NCI-H345 (cell line): ENCODE results near the gene POLA1.
A peak's percentile ranks its signal among the peaks of the same experiment; 100 is the strongest.

Experiments
- DNase-seq: peaks from one replicate; lab custom pipeline; 2025; lab: John Stamatoyannopoulos, UW

Gene POLA1

GRCh38 chrX:25007059-25008053 is 313.6 kb downstream of the POLA1 start:
- DNase-seq: no peak

- no peak for DNase-seq
Observed at GRCh38 chrX:25009407-25009806, 315.7 kb downstream of the POLA1 start.

DNA sequence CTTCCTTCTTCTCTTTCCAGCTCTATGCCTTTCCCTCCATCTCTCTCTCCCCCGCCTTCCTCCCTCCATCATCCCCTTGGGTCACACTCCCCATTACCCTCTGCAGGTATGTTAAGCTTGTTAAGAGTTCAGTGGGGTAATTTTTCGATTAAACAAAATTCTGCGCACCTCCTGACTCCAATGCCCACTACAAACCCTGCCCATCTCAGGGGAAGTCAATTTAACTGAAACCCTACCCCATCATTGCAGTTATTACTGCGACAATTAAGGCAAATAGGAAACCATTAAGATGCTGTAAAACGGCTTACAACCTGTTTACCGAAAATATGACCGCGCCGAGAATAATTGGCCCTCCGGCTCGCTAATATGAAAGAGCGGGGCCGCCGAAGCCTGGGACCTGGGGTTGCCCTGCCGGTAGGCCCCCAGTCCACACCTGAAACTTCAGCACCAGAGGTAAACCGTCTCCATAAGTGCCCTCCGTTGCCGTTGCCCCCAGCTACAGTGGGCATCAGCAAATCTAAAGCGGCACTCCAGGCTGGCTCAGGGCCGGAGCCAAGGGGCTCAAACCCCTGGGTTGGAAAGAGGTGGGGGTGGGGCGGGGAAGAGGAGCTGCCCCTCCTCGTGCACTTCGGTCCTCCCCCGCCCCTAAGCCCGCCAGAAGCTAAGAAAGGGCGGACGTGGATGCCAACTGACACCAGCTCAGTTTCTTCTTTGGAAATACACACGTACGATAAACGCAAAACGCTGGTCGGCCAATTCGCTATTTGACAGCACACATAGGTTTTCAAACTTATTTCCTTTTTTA is 317.3 kb downstream of the POLA1 start:
- no peak for DNase-seq

- DNase-seq: no peak
Observed at GRCh38 chrX:25011589-25012432, 318.1 kb downstream of the POLA1 start.

- no peak for DNase-seq
Observed at GRCh38 chrX:25012433-25012735, 318.7 kb downstream of the POLA1 start.

GRCh38 chrX:25012793-25013631 is 319.3 kb downstream of the POLA1 start:
- no peak for DNase-seq

GRCh38 chrX:25013632-25014365 is 320.1 kb downstream of the POLA1 start:
- DNase-seq: no peak

DNA sequence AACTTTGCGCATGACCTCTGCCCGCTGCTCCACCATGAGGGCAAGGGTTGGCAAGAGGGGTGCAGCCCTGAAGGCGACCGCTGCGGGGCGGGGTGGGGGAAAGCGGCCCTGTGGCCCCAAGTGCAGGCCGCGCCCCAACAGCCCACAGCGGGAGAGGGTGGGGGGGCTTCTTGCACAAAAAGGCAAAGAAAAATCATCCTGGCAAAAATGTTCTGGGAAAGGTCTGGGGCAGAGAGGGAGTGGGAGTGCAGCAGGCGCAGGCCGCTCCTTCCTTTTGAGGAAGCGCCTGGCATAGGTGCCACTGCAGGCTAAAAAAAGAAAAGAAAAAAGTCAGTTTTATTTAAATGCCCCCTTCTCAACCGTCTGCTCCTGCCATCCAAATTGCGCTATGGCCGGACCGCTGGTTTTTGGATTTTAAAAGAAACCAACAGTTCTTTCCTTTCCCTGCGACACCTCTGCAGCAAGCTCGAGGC is 320.7 kb downstream of the POLA1 start:
- DNase-seq: no peak

- DNase-seq: no peak
Observed at GRCh38 chrX:25015486-25016360, 322.0 kb downstream of the POLA1 start, which contains the start of gene ARX. Gene ARX, minus strand, starts transcription at chrX:25015965. Its CDS starts 228 bp downstream, at chrX:25015737.

DNA sequence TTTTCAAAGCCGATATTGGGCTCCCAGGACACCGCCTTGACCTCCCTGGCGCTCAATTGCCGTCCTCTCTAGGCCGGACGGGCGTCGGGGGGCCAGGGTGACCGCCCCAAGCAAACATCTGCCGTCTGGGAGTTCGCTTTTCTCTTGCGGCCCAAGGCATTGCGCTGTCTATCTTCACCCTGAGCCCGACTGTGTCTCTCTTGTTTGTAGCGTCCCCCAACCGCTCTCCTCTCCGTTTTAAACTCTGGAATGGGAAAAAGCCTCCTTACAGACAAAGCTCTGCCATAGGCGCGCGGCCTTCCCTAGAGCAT is 322.6 kb downstream of the POLA1 start:
- no peak for DNase-seq

GRCh38 chrX:25016938-25017598 is 323.4 kb downstream of the POLA1 start:
- no peak for DNase-seq

DNA sequence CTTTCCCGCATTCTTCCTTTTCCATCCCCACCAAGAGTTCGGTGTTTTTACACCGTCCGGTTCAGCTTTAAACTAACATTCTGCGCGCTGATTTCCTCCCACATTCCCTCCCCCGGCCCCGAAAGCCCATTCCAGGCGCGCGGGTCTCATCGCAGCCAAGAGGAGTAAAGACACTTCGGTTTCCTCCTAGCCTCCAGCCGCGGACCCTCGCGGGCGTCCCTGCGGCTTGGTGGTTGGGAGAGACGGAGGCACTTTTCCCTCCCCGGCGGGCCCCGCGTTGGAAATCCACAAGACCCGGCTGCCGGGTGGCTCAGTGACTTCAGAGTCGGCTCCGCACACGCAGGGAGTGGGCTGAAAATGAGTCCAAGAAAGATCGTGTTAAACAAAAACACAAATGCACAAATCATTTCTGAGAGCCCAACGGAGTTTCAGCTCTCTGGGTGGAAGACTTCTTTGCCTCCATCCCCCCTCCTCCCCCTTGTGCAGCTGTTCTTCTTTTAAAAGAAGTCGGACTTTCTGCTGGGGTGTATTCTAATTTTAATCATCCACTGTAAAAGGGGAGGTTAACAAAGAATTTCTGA is 324.0 kb downstream of the POLA1 start:
- DNase-seq: no peak

- DNase-seq: no peak
Observed at GRCh38 chrX:25018682-25019081, 325.0 kb downstream of the POLA1 start.

DNA sequence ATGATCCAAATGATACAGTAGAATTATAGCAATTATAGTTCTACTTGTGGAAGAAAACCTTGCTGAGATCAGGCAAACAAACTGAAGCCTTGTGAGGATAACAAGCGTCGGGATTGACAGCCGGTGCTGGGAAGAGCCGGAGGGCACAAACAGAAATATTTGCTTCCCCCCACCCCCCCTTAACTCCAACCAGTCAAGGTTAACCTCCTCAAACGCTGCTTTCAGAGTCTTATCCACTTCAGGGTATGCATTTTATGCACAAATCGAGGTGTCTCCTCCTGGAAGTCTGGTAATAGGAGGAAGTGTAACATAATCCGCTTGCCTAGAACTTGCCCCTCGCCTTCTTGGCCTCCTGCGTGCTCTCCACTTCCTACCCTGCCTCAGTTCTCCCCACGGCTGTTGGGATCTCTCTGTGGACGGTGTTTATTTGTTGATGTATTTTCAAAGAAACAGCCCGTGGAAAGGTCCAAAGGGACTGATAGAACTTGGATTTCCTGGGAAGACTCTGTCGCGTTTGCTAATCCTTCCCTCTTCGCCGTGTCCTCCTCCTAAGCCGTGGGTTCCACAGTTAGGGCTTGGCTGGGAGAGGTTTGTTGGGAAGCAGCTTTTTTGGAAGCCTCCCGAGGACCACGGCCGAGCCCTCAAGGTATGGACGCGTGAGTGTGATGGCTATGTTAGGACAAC is 326.1 kb downstream of the POLA1 start:
- no peak for DNase-seq

- no peak for DNase-seq
Observed at GRCh38 chrX:25020391-25020904, 326.7 kb downstream of the POLA1 start.

DNA sequence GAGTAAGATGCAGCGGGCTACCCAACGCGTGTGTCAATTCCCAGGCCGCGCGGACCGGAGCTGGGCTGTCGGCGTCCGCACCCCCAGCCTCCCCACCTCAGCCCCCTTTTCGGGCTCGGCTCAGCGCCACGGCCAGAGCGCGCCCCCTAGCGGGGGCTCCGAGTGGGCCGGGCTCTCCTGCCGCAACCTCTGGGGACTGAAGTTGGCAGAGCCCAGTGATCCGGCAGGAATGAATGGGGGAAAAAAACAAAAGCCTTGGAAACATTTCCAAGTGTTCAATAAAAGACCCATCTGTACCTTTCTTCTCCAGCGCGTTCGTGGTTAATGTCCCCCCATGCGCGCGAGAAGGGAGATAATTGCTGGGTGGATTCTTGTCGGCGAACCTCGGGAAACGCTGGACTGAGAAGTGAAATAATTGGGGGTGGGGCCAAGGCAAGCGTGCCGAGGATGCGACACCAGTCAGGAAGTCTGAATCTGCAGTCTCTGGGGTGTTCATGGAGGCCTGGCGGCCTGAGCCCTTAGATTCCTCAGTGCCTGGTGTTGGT is 327.3 kb downstream of the POLA1 start:
- DNase-seq: peak; percentile 53
